ENCODE data around the gene OR52J3. TPM values are rescaled to one million over a fixed set of nuclear protein-coding genes. Genes with fewer than 3 reads are reported as not detected.

The OR52J3 gene
- total and polyA plus RNA-seq, 5 donors from 2014 or later = not detected

Other genes starting within 250 kb of the OR52J3 start
- not detected for gene OR52R1, start 242.1 kb upstream of the OR52J3 start, total RNA-seq
- not detected for gene OR52R1, start 242.1 kb upstream of the OR52J3 start, polyA plus RNA-seq
- not detected for gene OR51F2, start 225.2 kb upstream of the OR52J3 start, total RNA-seq
- gene OR51F2, start 225.2 kb upstream of the OR52J3 start, polyA plus RNA-seq = not detected
- not detected for gene OR51S1, start 197.3 kb upstream of the OR52J3 start, total RNA-seq
- not detected for gene OR51S1, start 197.3 kb upstream of the OR52J3 start, polyA plus RNA-seq
- gene OR51T1, start 164.6 kb upstream of the OR52J3 start, total RNA-seq = not detected
- not detected for gene OR51T1, start 164.6 kb upstream of the OR52J3 start, polyA plus RNA-seq
- gene OR51A7, start 142.7 kb upstream of the OR52J3 start, total RNA-seq = not detected
- gene OR51A7, start 142.7 kb upstream of the OR52J3 start, polyA plus RNA-seq = not detected
- not detected for gene OR51G2, start 127.2 kb upstream of the OR52J3 start, total RNA-seq
- not detected for gene OR51G2, start 127.2 kb upstream of the OR52J3 start, polyA plus RNA-seq
- not detected for gene OR51G1, start 122.2 kb upstream of the OR52J3 start, total RNA-seq
- not detected for gene OR51G1, start 122.2 kb upstream of the OR52J3 start, polyA plus RNA-seq
- gene OR51A4, start 98.9 kb upstream of the OR52J3 start, total RNA-seq = not detected
- not detected for gene OR51A4, start 98.9 kb upstream of the OR52J3 start, polyA plus RNA-seq
- not detected for gene OR51A2, start 90.8 kb upstream of the OR52J3 start, total RNA-seq
- not detected for gene OR51A2, start 90.8 kb upstream of the OR52J3 start, polyA plus RNA-seq
- gene OR51L1, start 51.7 kb upstream of the OR52J3 start, total RNA-seq = not detected
- not detected for gene OR51L1, start 51.7 kb upstream of the OR52J3 start, polyA plus RNA-seq
- gene OR52E2, start 13.1 kb downstream of the OR52J3 start, total RNA-seq = not detected
- not detected for gene OR52E2, start 13.1 kb downstream of the OR52J3 start, polyA plus RNA-seq
- not detected for gene OR52E1, start 23.0 kb downstream of the OR52J3 start, total RNA-seq
- not detected for gene OR52E1, start 23.0 kb downstream of the OR52J3 start, polyA plus RNA-seq
- not detected for gene OR52A5, start 91.8 kb downstream of the OR52J3 start, total RNA-seq
- not detected for gene OR52A5, start 91.8 kb downstream of the OR52J3 start, polyA plus RNA-seq
- not detected for gene OR52A1, start 108.2 kb downstream of the OR52J3 start, total RNA-seq
- gene OR52A1, start 108.2 kb downstream of the OR52J3 start, polyA plus RNA-seq = not detected
- gene OR51V1, start 154.2 kb downstream of the OR52J3 start, total RNA-seq = not detected
- gene OR51V1, start 154.2 kb downstream of the OR52J3 start, polyA plus RNA-seq = not detected
- 2.7 TPM for gene HBB, start 180.5 kb downstream of the OR52J3 start, total RNA-seq
- 1 to 10 TPM in 1 of 4 donors, under 1 TPM in 2, not detected in 1; 0.37 to 4.4 (median 0.47) TPM for gene HBB, start 180.5 kb downstream of the OR52J3 start, polyA plus RNA-seq
- gene HBD, start 188.0 kb downstream of the OR52J3 start, total RNA-seq = not detected
- gene HBD, start 188.0 kb downstream of the OR52J3 start, polyA plus RNA-seq = not detected
- not detected for gene HBG1, start 203.3 kb downstream of the OR52J3 start, total RNA-seq
- not detected for gene HBG1, start 203.3 kb downstream of the OR52J3 start, polyA plus RNA-seq
- not detected for gene HBG2, start 208.3 kb downstream of the OR52J3 start, total RNA-seq
- gene HBG2, start 208.3 kb downstream of the OR52J3 start, polyA plus RNA-seq = not detected
- gene HBE1, start 223.4 kb downstream of the OR52J3 start, total RNA-seq = not detected
- not detected for gene HBE1, start 223.4 kb downstream of the OR52J3 start, polyA plus RNA-seq

Data from CD4-positive, CD25-positive, alpha-beta regulatory T cell (primary cell).